ENCODE results near the gene PEX26. TPM values are rescaled to one million over a fixed set of nuclear protein-coding genes. Genes with fewer than 3 reads are reported as not detected.
"Not testable (repeated sequence)": the region's sequence is repeated elsewhere in the genome, so short reads cannot be mapped to it uniquely, and the experiment has no call there.

Gene PEX26
- total RNA-seq, 2 experiments from 2014 or later = 44.4 TPM

- H3K27ac Mint-ChIP-seq = no peak overlapping the region
- H3K9me3 Mint-ChIP-seq (ENCODE audit: insufficient read depth) = no peaks in the 10 kb centered on the region
- peaks cover 48% of the 10 kb centered on the region for H3K4me1 Mint-ChIP-seq (ENCODE audit: low read depth)
- H3K36me3 Mint-ChIP-seq (ENCODE audit: low read depth) = no peaks in the 10 kb centered on the region
- ChIA-PET POLR2A (no interaction called here), CTCF (interaction anchor here (1.4 kb wide), 1 partner anchor 13 kb away, joined by 4 read pairs; no protein-coding TSS in a partner anchor)
- no peak overlapping the region for H3K4me3 Mint-ChIP-seq
- peaks cover 15% of the 10 kb centered on the region for H3K27me3 Mint-ChIP-seq (ENCODE audit: low read depth)
- DNase-seq (no peak), ATAC-seq (no peak)
Measured at GRCh38 chr22:18115906-18116371, 38.1 kb downstream of the PEX26 start.

GRCh38 chr22:18116634-18117033 is 38.8 kb downstream of the PEX26 start:
- H3K9me3 Mint-ChIP-seq (ENCODE audit: insufficient read depth) = no peaks in the 10 kb centered on the region
- DNase-seq = no peak
- no peaks in the 10 kb centered on the region for H3K36me3 Mint-ChIP-seq (ENCODE audit: low read depth)
- H3K27me3 Mint-ChIP-seq (ENCODE audit: low read depth) = peaks cover 9% of the 10 kb centered on the region
- CTCF ChIA-PET = no interaction called here
- POLR2A ChIA-PET = interaction anchor here (0.6 kb wide), 1 partner anchor 25 kb away, joined by 3 read pairs; no protein-coding TSS in a partner anchor
- no peak overlapping the region for H3K4me3 Mint-ChIP-seq
- H3K4me1 Mint-ChIP-seq (ENCODE audit: low read depth) = peaks cover 47% of the 10 kb centered on the region
- H3K27ac Mint-ChIP-seq = no peak overlapping the region
- ATAC-seq = no peak

GRCh38 chr22:18118345-18118915 is 40.6 kb downstream of the PEX26 start:
- no peak overlapping the region for H3K27ac Mint-ChIP-seq
- no peaks in the 10 kb centered on the region for H3K27me3 Mint-ChIP-seq (ENCODE audit: low read depth)
- ChIA-PET CTCF (no interaction called here), POLR2A (no interaction called here)
- no peaks in the 10 kb centered on the region for H3K9me3 Mint-ChIP-seq (ENCODE audit: insufficient read depth)
- DNase-seq (no peak), ATAC-seq (no peak)
- H3K36me3 Mint-ChIP-seq (ENCODE audit: low read depth) = no peaks in the 10 kb centered on the region
- H3K4me3 Mint-ChIP-seq = no peak overlapping the region
- H3K4me1 Mint-ChIP-seq (ENCODE audit: low read depth) = peaks cover 36% of the 10 kb centered on the region

GRCh38 chr22:18119409-18120110 is 41.8 kb downstream of the PEX26 start:
- H3K36me3 Mint-ChIP-seq (ENCODE audit: low read depth) = no peaks in the 10 kb centered on the region
- ChIA-PET CTCF (no interaction called here), POLR2A (no interaction called here)
- DNase-seq = no peak
- ATAC-seq = peak; percentile 44
- no peaks in the 10 kb centered on the region for H3K27me3 Mint-ChIP-seq (ENCODE audit: low read depth)
- no peak overlapping the region for H3K4me3 Mint-ChIP-seq
- no peak overlapping the region for H3K27ac Mint-ChIP-seq
- peaks cover 25% of the 10 kb centered on the region for H3K4me1 Mint-ChIP-seq (ENCODE audit: low read depth)
- H3K9me3 Mint-ChIP-seq (ENCODE audit: insufficient read depth) = no peaks in the 10 kb centered on the region

GRCh38 chr22:18120857-18121256 is 43.1 kb downstream of the PEX26 start:
- no peak for ATAC-seq
- H3K27me3 Mint-ChIP-seq (ENCODE audit: low read depth) = no peaks in the 10 kb centered on the region
- no peak for DNase-seq
- ChIA-PET POLR2A (no interaction called here), CTCF (no interaction called here)
- no peak overlapping the region for H3K4me3 Mint-ChIP-seq
- no peaks in the 10 kb centered on the region for H3K36me3 Mint-ChIP-seq (ENCODE audit: low read depth)
- H3K4me1 Mint-ChIP-seq (ENCODE audit: low read depth) = peaks cover 18% of the 10 kb centered on the region
- H3K9me3 Mint-ChIP-seq (ENCODE audit: insufficient read depth) = no peaks in the 10 kb centered on the region
- H3K27ac Mint-ChIP-seq = no peak overlapping the region

- DNase-seq = no peak
- H3K9me3 Mint-ChIP-seq (ENCODE audit: insufficient read depth) = no peaks in the 10 kb centered on the region
- ATAC-seq = no peak
- ChIA-PET CTCF (no interaction called here), POLR2A (no interaction called here)
- no peaks in the 10 kb centered on the region for H3K36me3 Mint-ChIP-seq (ENCODE audit: low read depth)
- H3K4me3 Mint-ChIP-seq = no peak overlapping the region
- H3K4me1 Mint-ChIP-seq (ENCODE audit: low read depth) = peaks cover 18% of the 10 kb centered on the region
- H3K27me3 Mint-ChIP-seq (ENCODE audit: low read depth) = no peaks in the 10 kb centered on the region
- no peak overlapping the region for H3K27ac Mint-ChIP-seq
Measured at GRCh38 chr22:18121506-18121905, 43.7 kb downstream of the PEX26 start.

- Mint-ChIP-seq H3K27ac (no peak overlapping the region), H3K36me3 (ENCODE audit: low read depth) (no peaks in the 10 kb centered on the region), H3K9me3 (ENCODE audit: insufficient read depth) (no peaks in the 10 kb centered on the region), H3K27me3 (ENCODE audit: low read depth) (no peaks in the 10 kb centered on the region), H3K4me3 (no peak overlapping the region), H3K4me1 (ENCODE audit: low read depth) (peaks cover 18% of the 10 kb centered on the region)
- CTCF ChIA-PET = no interaction called here
- DNase-seq (no peak), ATAC-seq (no peak)
- POLR2A ChIA-PET = no interaction called here
Measured at GRCh38 chr22:18121954-18122554, 44.3 kb downstream of the PEX26 start.

GRCh38 chr22:18123476-18124025 is 45.8 kb downstream of the PEX26 start:
- H3K27me3 Mint-ChIP-seq (ENCODE audit: low read depth); H3K27ac Mint-ChIP-seq; ATAC-seq; CTCF ChIA-PET; H3K9me3 Mint-ChIP-seq (ENCODE audit: insufficient read depth); H3K36me3 Mint-ChIP-seq (ENCODE audit: low read depth); H3K4me3 Mint-ChIP-seq; DNase-seq; POLR2A ChIA-PET: not testable (repeated sequence)
- H3K4me1 Mint-ChIP-seq (ENCODE audit: low read depth) = peaks cover 16% of the 10 kb centered on the region

GRCh38 chr22:18126606-18127005 is 48.8 kb downstream of the PEX26 start:
- Mint-ChIP-seq H3K27ac (no peak overlapping the region), H3K4me3 (no peak overlapping the region), H3K9me3 (ENCODE audit: insufficient read depth) (no peaks in the 10 kb centered on the region), H3K36me3 (ENCODE audit: low read depth) (peaks cover 3% of the 10 kb centered on the region), H3K4me1 (ENCODE audit: low read depth) (no peaks in the 10 kb centered on the region), H3K27me3 (ENCODE audit: low read depth) (no peaks in the 10 kb centered on the region)
- ChIA-PET POLR2A (no interaction called here), CTCF (no interaction called here)
- DNase-seq = no peak
- ATAC-seq = no peak

- Mint-ChIP-seq H3K9me3 (ENCODE audit: insufficient read depth) (no peaks in the 10 kb centered on the region), H3K4me1 (ENCODE audit: low read depth) (no peaks in the 10 kb centered on the region), H3K4me3 (no peak overlapping the region), H3K27me3 (ENCODE audit: low read depth) (no peaks in the 10 kb centered on the region), H3K27ac (no peak overlapping the region), H3K36me3 (ENCODE audit: low read depth) (peaks cover 8% of the 10 kb centered on the region)
- DNase-seq (no peak), ATAC-seq (no peak)
- ChIA-PET CTCF (no interaction called here), POLR2A (no interaction called here)
Measured at GRCh38 chr22:18130018-18130417, 52.2 kb downstream of the PEX26 start.

- POLR2A ChIA-PET = no interaction called here
- H3K36me3 Mint-ChIP-seq (ENCODE audit: low read depth) = peaks cover 8% of the 10 kb centered on the region
- no peak overlapping the region for H3K27ac Mint-ChIP-seq
- DNase-seq = no peak
- no peaks in the 10 kb centered on the region for H3K4me1 Mint-ChIP-seq (ENCODE audit: low read depth)
- H3K27me3 Mint-ChIP-seq (ENCODE audit: low read depth) = no peaks in the 10 kb centered on the region
- no peak for ATAC-seq
- CTCF ChIA-PET = no interaction called here
- no peaks in the 10 kb centered on the region for H3K9me3 Mint-ChIP-seq (ENCODE audit: insufficient read depth)
- H3K4me3 Mint-ChIP-seq = no peak overlapping the region
Measured at GRCh38 chr22:18130699-18131429, 53.1 kb downstream of the PEX26 start.

GRCh38 chr22:18133452-18133851 is 55.7 kb downstream of the PEX26 start:
- peaks cover 7% of the 10 kb centered on the region for H3K36me3 Mint-ChIP-seq (ENCODE audit: low read depth)
- ChIA-PET CTCF (no interaction called here), POLR2A (no interaction called here)
- H3K4me1 Mint-ChIP-seq (ENCODE audit: low read depth) = no peaks in the 10 kb centered on the region
- ATAC-seq (no peak), DNase-seq (no peak)
- no peaks in the 10 kb centered on the region for H3K27me3 Mint-ChIP-seq (ENCODE audit: low read depth)
- no peak overlapping the region for H3K4me3 Mint-ChIP-seq
- H3K27ac Mint-ChIP-seq = no peak overlapping the region
- H3K9me3 Mint-ChIP-seq (ENCODE audit: insufficient read depth) = no peaks in the 10 kb centered on the region
